Activated T-cell treated with anti-CD3 and anti-CD28 coated beads, Interleukin-2, amount 50 U/mL, for 48 hours (primary cell): ENCODE results near the gene SIRT3.
A peak's percentile ranks its signal among the peaks of the same experiment; 100 is the strongest.

Source experiments
- DNase-seq, 2 experiments: peaks; one replicate each; pipeline ENCODE4 v3.0.0-alpha.2; 2020

SIRT3 gene

DNA sequence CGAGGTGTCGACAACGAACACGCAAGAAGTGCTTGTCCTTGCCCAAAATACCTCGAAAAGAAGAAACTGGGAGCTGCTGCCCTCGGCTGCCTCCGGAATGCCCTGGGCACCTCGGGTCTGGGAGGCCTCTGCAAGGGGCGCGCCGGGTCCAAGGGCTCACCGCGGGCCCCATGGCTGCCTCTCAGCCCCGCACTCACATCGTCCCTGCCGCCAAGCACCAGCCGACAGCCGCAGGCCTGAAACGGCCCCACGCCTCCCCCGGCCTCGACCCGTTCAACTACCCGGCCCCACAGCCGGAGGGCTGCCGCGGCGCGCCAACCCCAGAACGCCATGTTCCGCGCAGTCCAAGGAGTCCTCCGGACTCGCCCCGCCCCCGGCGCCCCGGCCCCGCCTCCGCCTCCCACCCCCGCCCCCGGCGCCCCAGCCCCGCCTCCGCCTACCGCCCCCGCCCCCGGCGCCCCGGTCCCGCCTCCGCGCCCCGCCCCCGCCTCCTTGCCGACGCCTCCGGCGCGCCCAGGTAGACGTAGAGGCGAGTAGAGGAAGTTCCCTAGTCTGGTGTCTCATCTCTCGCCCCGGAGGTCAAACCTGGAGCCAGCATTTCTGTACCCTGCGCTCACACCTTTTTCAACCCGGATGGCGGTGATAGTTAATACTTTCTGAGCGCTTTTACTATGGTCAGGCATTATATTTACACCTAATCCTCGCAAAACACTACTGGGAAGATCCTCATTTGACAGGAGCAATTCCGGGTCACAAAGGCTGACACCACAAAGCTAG lies at the start of gene SIRT3:
TSS of gene SIRT3 (minus strand) at position 346 of the 777 bp plus-strand sequence. CDS start at position 332, 14 bp downstream.
- peak; percentile 79 to 81 for DNase-seq

DNA sequence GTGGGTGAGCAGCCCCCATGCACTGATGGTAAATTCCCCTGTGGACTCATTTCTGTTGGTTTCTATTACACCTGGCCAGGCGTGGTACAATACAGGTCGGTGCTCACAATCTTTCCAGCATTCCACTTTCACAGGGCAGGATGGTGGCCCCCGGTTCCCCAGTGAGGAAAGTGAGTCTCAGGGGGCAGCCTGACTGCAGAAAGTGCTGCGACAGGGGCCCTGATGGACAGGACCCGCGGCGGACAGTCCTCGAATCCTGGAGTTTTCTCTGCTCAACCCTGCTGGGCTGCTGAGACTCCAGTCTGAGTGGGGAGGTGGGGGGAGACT lies 49.7 kb upstream of the SIRT3 start:
- peak in 1 of 2 experiments; percentile 15 for DNase-seq

DNA sequence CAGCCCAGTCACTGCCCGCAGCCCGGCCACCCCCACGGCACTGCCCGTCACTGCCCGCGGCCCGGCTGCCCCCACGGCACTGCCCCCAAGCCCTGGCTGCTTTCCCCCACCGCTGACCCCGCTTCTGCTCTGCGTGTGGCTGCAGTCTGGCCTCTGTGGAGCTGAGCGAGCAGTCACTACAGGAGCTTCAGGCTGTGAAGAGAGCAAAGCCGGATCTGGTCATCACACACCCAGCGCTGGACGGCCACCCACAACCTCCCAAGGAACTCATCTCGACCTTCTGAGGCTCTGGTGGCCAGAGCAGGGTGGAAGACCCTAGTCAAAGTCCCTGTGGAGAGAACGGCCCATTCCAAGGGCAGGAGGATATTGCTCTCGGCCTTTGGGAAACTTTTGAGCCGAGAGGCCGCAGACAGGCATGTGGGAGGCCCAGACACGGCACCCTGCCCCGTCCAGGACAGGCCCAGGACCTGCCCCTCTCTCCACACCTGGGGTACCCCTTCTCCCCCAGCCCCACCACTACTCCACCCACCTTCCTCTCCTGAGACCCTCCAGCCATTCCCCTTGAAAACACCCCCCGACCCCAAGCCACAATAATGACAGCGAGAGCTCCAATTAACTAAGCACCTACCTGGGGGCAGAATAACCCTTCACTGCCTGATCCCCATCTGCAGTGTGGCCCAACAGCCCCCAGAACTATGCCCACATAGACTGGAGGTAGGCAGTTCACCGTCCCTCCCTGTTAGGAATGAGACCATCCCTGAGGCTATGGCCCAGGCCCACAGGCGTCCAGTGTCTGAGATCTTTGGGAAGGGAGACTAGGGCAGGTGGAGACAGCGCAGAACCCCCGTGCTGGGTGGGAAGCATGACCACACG lies 49.1 kb upstream of the SIRT3 start:
- DNase-seq: peak in 1 of 2 experiments; percentile 15

DNA sequence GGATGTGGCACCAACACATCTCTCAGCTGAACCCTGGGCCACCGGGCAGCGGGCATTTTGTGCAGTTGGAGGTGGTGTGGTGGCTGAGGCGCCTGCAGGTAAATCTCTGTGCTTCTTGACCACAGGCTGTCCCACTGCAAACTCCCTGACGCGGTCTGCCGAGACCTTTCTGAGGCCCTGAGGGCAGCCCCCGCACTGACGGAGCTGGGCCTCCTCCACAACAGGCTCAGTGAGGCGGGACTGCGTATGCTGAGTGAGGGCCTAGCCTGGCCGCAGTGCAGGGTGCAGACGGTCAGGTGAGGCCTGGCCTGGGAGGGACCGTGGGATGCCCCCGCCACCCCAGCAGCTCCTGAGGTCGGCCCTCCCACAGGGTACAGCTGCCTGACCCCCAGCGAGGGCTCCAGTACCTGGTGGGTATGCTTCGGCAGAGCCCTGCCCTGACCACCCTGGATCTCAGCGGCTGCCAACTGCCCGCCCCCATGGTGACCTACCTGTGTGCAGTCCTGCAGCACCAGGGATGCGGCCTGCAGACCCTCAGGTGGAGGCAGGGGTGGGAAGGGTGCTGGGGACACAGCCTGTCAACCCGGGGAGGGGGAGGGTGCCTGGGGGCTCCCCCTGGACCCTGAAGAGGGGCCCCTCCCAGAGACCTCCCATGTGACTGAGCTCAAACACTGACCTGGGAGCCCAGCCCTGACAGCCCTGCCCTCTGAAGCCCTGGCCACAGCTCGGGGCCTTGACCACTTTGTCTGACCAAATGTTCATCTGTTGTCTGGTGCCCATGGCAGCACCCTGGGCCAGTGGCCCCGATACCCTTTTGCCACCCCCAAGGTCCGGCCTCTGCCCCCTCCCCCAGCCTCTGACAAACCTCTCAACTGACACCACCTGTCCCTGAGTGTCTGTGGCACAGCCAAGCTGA lies 48.2 kb upstream of the SIRT3 start:
- no peak for DNase-seq

DNA sequence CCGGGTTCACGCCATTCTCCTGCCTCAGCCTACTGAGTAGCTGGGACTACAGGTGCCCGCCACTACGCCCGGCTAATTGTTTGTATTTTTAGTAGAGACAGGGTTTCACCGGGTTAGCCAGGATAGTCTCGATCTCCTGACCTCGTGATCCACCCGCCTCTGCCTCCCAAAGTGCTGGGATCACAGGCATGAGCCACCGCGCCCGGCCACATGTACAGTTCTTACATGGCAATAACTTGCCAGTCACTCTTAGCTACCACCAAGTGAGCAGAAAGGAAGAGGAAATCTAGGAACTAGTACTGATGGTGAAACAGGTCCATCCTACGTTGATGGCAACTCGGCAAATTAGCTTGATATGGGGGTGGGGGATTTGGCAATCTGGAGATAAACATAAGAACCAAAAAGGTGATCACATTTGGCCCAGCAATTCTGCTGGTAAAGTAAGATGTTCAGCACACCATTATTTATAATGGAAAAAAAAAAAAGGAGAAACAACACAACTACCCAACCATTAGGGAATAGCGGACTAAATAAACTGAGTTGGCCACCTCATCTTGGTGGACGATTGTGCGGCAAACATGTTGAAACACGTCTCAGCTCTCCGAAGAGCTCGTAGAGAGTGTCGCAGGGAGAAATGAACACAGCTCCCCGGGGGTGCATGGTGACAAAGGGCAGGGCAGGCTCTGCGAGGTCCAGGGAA lies 47.4 kb upstream of the SIRT3 start:
- peak in 1 of 2 experiments; percentile 16 for DNase-seq

DNA sequence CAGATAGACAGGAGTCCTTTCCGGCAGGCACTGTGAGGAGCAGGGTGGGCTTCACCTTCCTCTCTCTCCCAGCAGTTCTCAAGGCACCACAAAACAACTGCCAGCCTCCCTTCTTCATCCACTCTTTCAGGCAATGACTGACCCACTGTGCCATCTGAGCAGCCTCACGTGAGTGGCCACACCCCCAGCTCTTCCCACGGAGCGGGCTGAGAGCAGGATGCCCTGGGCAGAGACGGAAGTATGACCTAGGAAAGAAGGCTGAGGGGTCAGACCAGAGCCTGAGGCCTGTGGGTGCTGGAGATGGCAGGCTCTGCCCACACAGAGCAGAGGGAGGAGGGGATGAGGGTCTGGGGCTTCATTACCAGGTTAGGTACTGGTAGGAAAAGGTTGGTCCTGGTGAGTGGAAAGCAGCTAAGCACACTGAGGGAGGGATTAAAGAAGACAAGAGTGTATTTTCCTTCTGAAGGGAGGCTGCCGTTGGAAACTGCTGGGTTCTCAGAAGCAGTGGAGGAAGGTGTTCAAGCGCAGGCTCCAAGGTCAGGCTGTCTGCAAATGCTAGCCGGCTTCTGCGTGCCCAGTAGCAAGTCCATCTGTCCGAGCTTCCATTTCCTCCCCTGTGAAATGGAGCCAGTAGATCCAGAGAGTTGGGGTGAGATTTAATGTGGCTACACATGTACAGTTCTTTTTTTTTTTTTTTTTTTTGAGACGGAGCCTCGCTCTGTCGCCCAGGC lies 46.7 kb upstream of the SIRT3 start:
- peak in 1 of 2 experiments; percentile 22 for DNase-seq

DNA sequence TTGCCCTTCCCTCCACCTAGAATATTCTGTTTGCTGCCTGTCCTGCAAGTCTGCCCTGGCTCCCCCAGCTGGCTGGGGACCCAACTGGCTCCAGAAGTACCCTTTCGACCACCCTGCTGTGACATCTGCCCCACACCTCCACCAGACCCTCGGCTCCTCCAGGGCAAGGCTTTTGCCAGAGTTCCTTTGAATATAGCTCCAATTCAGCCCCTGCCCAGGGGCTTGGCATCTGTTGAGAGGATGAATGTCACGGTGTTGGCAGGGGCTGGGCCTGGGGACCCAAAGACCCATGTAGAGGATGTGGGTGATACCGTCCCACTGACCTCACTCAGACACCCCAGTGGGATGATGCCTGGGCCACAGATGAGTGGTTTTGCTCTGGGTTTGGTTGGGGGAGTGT lies 46.0 kb upstream of the SIRT3 start:
- no peak for DNase-seq

DNA sequence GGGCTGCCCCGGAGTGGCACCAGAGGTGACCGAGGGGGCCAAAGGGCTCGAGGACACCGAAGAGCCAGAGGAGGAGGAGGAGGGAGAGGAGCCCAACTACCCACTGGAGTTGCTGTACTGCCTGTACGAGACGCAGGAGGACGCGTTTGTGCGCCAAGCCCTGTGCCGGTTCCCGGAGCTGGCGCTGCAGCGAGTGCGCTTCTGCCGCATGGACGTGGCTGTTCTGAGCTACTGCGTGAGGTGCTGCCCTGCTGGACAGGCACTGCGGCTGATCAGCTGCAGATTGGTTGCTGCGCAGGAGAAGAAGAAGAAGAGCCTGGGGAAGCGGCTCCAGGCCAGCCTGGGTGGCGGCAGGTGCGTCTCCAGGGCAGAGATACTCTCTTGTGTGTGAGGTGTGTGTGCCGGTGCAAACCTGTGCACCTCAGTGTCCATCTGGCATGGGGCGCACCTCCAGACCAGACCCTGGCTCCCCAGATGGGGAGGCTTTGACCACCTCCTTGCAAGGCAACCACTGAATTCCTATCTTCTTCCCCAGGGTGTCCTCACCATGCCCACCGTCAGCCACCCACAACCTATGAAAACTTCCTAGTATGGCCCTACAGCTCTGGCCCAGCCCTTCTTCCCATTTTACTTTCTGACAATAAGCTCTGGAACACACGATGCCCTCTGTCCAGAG lies 45.5 kb upstream of the SIRT3 start:
- peak in 1 of 2 experiments; percentile 61 for DNase-seq

DNA sequence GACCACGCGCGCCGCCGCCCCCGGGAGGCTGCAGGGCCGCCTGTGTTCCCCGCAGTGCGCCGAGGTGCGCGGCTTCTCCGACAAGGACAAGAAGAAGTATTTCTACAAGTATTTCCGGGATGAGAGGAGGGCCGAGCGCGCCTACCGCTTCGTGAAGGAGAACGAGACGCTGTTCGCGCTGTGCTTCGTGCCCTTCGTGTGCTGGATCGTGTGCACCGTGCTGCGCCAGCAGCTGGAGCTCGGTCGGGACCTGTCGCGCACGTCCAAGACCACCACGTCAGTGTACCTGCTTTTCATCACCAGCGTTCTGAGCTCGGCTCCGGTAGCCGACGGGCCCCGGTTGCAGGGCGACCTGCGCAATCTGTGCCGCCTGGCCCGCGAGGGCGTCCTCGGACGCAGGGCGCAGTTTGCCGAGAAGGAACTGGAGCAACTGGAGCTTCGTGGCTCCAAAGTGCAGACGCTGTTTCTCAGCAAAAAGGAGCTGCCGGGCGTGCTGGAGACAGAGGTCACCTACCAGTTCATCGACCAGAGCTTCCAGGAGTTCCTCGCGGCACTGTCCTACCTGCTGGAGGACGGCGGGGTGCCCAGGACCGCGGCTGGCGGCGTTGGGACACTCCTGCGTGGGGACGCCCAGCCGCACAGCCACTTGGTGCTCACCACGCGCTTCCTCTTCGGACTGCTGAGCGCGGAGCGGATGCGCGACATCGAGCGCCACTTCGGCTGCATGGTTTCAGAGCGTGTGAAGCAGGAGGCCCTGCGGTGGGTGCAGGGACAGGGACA lies 44.8 kb upstream of the SIRT3 start:
- DNase-seq: peak; percentile 61 to 67

DNA sequence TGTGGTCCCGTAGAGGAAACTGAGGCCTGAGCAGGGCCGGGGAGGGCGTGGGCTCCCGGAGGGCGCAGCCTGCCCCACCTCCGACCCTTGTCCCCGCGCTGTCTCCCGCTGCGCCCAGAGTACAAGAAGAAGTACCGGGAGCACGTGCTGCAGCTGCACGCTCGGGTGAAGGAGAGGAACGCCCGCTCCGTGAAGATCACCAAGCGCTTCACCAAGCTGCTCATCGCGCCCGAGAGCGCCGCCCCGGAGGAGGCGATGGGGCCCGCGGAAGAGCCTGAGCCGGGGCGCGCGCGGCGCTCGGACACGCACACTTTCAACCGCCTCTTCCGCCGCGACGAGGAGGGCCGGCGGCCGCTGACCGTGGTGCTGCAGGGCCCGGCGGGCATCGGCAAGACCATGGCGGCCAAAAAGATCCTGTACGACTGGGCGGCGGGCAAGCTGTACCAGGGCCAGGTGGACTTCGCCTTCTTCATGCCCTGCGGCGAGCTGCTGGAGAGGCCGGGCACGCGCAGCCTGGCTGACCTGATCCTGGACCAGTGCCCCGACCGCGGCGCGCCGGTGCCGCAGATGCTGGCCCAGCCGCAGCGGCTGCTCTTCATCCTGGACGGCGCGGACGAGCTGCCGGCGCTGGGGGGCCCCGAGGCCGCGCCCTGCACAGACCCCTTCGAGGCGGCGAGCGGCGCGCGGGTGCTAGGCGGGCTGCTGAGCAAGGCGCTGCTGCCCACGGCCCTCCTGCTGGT lies 44.0 kb upstream of the SIRT3 start:
- DNase-seq: peak; percentile 53 to 62

DNA sequence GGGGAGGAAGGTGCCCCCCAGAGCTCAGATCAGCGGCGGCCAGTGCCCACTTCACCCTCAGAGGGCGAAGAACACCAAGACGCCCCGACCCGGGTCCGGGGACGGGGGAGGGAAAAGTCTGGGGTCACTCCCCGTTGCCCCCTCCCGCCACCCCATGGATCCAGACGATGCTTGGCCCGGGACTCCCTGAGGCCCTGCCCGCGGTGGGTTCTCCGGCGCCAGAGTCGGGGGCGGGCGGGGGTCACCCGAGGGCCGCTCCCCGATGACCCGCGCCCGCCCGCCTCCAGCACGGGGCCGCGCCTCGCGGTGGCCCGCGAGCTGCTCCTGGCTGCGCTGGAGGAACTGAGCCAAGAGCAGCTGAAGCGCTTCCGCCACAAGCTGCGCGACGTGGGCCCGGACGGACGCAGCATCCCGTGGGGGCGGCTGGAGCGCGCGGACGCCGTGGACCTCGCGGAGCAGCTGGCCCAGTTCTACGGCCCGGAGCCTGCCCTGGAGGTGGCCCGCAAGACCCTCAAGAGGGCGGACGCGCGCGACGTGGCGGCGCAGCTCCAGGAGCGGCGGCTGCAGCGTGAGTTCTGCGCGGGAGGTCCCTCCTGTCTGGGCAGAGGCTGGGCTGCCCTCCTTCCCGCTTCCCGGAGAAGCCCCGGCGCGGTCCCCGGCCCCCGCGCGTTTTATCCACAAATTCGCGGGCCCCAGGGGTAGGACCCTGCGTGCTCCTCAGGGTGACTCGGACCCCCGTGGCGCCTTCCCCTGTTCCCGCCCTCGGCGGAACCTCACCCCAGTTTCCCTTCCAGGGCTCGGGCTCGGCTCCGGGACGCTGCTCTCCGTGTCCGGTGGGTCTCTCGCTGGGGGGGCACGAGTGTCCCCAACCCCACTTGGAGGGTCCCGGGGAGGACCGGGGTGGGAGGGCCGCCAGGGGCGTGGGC lies 43.2 kb upstream of the SIRT3 start:
- peak; percentile 24 to 35 for DNase-seq

DNA sequence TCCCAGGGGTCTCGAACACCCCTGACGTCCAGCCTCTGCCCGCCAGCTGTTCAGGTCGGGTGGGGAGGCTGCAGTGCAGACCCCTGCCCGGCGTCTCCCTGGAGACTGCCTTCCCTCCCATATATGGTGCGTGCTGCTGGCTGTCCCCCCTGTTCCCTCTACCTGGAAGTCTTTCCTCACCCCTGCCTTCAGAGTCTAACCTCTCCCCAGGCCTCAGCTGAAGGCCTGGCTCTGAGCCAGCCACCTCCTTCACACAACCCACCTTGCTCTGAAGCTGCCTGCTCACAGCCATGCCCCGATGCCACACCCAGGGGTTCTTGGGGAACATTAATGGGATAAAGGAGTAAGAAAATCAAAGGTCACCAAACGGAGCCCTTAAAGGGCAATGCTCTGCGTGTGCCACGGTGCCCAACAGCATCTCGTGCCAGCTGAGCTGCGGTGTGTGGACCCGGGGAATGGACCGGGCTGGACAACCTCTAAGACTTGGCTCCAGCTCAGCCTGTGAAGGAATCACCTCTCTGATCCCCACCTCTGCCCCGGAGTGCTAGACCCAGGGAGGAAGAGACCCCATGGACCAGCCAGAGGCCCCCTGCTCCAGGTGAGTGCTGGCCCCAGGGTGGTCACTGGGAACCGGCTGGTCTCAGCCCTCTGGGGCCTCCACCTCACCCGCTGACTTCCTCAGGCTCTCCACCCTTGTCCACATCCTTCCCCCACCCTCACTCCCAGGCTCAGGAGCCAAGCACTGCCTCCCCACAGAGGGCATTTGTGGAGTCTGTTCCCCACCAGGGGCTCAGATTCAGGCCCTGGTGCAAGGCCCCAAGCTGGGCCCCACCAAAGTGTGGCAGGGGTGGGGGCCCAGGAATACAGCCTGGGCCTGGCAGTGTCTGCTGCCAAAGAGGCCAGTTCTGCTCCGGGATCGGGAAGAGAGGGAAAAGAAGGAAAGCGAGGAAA lies 42.1 kb upstream of the SIRT3 start, which contains the start of gene NLRP6:
TSS of gene NLRP6 (plus strand) at position 407 of the 951 bp plus-strand sequence. CDS start at position 570, 163 bp downstream.
- DNase-seq: peak; percentile 23 to 26

DNA sequence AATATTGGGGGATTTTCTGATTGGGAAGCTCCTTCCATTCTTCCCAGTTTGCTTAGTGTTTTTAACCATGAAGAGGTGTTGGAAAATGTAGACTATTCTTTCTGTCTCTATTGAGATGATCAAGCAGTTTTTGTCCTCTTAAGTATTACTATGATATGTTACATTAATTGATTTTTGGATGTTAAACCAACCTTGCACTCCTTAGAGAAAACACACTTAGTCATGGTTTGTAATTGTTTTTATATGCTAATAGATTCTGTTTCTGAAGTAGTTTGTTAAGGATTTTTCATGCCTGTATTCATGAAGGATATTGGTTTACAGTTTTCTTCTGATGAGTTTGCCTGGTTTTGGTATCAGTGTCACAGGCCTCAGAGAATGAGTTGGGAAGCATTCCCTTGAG lies 40.1 kb upstream of the SIRT3 start:
- DNase-seq: no peak

DNA sequence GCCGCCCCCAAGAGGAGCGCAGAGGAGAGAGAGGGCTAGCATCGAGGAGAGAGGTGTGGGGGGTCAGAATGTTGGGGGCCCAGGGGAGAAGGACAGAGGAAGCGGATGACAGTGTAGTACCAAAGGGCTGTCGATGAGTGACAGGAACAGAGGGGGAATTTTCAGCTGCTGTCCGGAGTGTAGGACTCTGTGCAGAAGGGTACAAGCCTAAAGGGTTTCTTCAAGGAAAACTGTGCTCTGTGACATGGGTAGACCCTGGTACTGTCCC lies 36.7 kb upstream of the SIRT3 start:
- peak in 1 of 2 experiments; percentile 8 for DNase-seq

DNA sequence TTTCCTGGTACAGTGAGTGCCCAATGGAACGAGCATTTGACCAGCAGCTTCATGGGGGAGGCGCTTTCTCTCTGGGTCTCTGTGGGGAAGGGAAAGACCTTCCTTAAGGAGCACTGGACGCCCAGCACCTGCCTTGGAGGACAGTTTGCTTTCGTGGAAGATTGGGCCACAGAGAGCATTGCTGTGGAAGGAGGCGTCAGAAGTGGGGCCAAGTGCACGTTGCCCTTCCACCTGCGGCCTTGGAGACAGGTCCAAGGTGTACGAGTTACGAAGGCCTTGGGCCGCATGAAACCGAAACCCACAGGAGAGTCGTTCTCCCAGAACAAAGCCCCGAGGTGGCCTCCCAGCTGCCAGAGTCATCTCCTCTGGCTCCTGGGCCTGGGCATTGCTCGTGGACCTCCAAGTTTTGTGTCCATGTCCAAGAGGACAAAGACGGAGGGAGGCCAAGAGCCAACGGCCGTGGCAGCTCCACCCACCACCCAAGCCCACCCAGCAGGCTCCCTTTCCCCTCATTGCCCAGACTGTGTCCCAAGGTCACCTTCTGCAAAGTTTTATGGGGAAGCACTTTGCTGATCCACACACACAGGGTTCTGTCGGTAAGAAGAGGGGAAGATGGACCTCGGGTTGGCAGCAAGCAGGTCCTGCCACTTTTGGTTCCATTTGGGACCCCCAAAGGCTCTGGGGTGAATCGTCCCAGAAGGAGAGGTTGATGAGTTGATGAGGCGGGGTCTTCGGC lies 36.2 kb upstream of the SIRT3 start:
- peak in 1 of 2 experiments; percentile 7 for DNase-seq

DNA sequence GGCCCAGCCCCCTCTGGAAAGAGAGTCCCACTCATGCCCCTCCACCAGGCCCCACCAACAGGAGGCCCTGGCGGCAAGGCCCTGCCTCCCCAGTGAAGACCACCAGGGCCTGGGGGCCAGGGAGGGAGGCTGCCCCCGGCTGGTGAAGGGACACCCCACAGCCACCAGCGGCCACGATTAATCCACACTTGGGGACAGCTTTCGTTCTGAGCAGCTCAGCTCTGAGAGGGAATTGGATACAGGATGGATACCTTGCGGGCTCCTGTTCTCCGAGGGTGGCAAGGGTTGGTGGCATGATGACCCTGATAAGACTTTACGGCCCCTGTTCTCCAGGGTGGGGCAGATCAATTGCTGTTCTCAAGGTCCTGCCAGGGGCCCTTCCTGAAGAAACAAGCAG lies 35.2 kb upstream of the SIRT3 start:
- no peak for DNase-seq
